GM19468 (cell line): Measurements from ENCODE around the gene ETDC.
"Not testable (repeated sequence)": the region's sequence is repeated elsewhere in the genome, so short reads cannot be mapped to it uniquely, and the experiment has no call there.

Experiments used
- ATAC-seq: cut with Tn5 transposase; IDR thresholded peaks from one replicate; pipeline ENCODE4 v1.9.1; 2021; ENCODE audit warnings: mild to moderate bottlenecking, moderate library complexity, moderate number of reproducible peaks; ENCODE audit not compliant: unreplicated experiment; ENCODE audit errors: extremely low read depth

Gene ETDC

GRCh38 chrX:135309430-135309923, at the start of gene ETDC:
Gene ETDC, plus strand, starts transcription at chrX:135309480. Its CDS starts 0 bp downstream, at chrX:135309480.
- ATAC-seq: no peak

- ATAC-seq: not testable (repeated sequence)
Measured at GRCh38 chrX:135260976-135261375, 48.3 kb upstream of the ETDC start.

- not testable (repeated sequence) for ATAC-seq
Measured at GRCh38 chrX:135263376-135263775, 45.9 kb upstream of the ETDC start.

- no peak for ATAC-seq
Measured at GRCh38 chrX:135264206-135264605, 45.1 kb upstream of the ETDC start.

- ATAC-seq: no peak
Measured at GRCh38 chrX:135273162-135273561, 36.1 kb upstream of the ETDC start.

- no peak for ATAC-seq
Measured at GRCh38 chrX:135275973-135276372, 33.3 kb upstream of the ETDC start.

- ATAC-seq: no peak
Measured at GRCh38 chrX:135287266-135287823, 21.9 kb upstream of the ETDC start.

GRCh38 chrX:135295238-135295943, 13.9 kb upstream of the ETDC start:
- ATAC-seq: peak; percentile 56

GRCh38 chrX:135295944-135296305, 13.4 kb upstream of the ETDC start:
- ATAC-seq: no peak

- no peak for ATAC-seq
Measured at GRCh38 chrX:135302269-135302873, 6.9 kb upstream of the ETDC start.

GRCh38 chrX:135304741-135305140, 4.5 kb upstream of the ETDC start:
- no peak for ATAC-seq

- no peak for ATAC-seq
Measured at GRCh38 chrX:135307171-135307570, 2.1 kb upstream of the ETDC start.

GRCh38 chrX:135308345-135308855, 880 bp upstream of the ETDC start:
- ATAC-seq: no peak

GRCh38 chrX:135315864-135316263, 6.6 kb downstream of the ETDC start:
- ATAC-seq: no peak

- no peak for ATAC-seq
Measured at GRCh38 chrX:135324463-135324862, 15.2 kb downstream of the ETDC start.

- not testable (repeated sequence) for ATAC-seq
Measured at GRCh38 chrX:135325036-135325818, 15.9 kb downstream of the ETDC start.

- ATAC-seq: no peak
Measured at GRCh38 chrX:135327299-135327698, 18.0 kb downstream of the ETDC start.

GRCh38 chrX:135328421-135329005, 19.2 kb downstream of the ETDC start:
- no peak for ATAC-seq

- no peak for ATAC-seq
Measured at GRCh38 chrX:135330706-135331105, 21.4 kb downstream of the ETDC start.

- ATAC-seq: no peak
Measured at GRCh38 chrX:135331525-135331924, 22.2 kb downstream of the ETDC start.
